ENCODE data around the gene ARL10. TPM values are rescaled to one million over a fixed set of nuclear protein-coding genes. Genes with fewer than 3 reads are reported as not detected.
A peak's percentile ranks its signal among the peaks of the same experiment; 100 is the strongest.

Gene ARL10
- total RNA-seq, 8 experiments from 2014 or later: 3.6 to 24.0 (median 15.4) TPM

GRCh38 chr5:176352116-176352878 is 13.0 kb upstream of the ARL10 start:
- no peaks in the 10 kb centered on the region for H3K4me1 ChIP-seq (replicated peaks in 1 of 2)
- H3K27ac ChIP-seq: no peak overlapping the region
- no peak overlapping the region for H3K4me3 ChIP-seq
- ATAC-seq (replicated peaks in 6 of 8): no peak
- WGBS, 10 experiments: 87 to 100% (median 99%) methylated on average over 1 to 5 of the region's 5 CpGs; no CpG with 5 or more reads in 2 of the 10 experiments
- in situ Hi-C loops (cut with MboI; ENCODE audit: low pct_unique_long_range_greater_than_20kb in 2 of 9, low sequenced_read_pairs in 9 of 9, unreplicated experiment in 9 of 9): no loop called here

DNA sequence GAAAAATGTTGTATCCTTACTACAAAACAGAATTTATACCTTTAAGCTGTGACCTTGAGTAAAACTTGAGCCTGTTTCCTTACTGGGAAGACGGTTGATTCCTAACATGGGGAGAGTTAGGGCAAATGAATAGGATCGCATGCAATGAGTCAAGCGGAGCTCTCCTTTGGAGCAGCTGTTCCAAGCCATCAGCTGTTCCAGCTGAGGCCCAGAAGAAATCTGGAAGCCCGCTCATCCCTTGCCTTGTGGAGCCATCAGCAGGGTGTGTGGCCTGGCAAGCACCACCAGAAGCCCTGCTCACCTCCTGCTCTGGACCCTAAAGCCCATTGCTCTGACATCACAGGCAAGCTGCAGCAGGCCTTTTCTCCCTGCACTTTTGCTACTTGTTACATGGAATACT is 11.8 kb upstream of the ARL10 start:
- no peaks in the 10 kb centered on the region for H3K4me1 ChIP-seq (replicated peaks in 1 of 2)
- H3K4me3 ChIP-seq: no peak overlapping the region
- H3K27ac ChIP-seq: no peak overlapping the region
- in situ Hi-C loops (cut with MboI; ENCODE audit: low pct_unique_long_range_greater_than_20kb in 2 of 9, low sequenced_read_pairs in 9 of 9, unreplicated experiment in 9 of 9): no loop called here
- no peak for ATAC-seq (replicated peaks in 6 of 8)
- WGBS, 10 experiments: 60 to 100% (median 94%) methylated on average over 1 to 4 of the region's 4 CpGs; no CpG with 5 or more reads in 1 of the 10 experiments

DNA sequence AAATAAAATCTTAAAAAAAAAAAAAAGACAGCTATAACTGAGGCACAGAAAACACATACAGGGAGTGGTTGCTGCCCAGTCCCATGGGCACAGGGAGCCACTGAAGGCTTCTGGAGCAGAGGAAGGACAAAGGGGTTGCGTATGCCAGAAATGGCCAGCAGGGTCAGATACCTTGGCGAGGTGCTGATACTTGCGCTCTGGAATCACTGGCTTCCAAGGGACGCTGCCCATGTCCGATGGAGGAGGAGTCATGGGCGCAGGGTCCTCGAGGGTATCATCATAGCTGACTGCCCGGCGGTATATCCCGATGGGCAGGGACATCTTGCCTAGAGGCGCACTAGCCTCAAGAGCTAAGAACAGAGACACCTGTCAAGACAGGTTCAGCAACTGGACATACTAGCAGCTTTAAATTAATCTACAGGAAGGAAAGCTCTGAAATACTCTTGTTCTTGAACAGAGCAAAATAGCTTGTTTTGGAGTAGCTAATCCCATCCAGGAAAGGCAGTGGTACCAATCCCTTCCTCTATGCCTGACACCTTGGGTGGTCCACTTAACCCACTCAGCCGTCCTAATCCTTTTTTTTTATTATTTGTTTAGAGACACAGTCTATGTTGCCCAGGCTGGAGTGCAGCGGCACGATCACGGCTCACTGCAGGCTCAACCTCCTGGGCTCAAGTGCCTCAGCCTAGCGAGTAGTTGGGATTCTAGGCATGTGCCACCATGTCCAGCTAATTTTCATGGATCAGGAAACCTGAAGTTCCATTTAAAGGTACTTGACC is 9.7 kb upstream of the ARL10 start:
- H3K4me3 ChIP-seq: no peak overlapping the region
- WGBS, 10 experiments: 87 to 100% (median 94%) methylated on average over 2 to 13 of the region's 16 CpGs; no CpG with 5 or more reads in 3 of the 10 experiments
- H3K27ac ChIP-seq: no peak overlapping the region
- ATAC-seq (replicated peaks in 6 of 8): no peak
- in situ Hi-C loops (cut with MboI; ENCODE audit: low pct_unique_long_range_greater_than_20kb in 2 of 9, low sequenced_read_pairs in 9 of 9, unreplicated experiment in 9 of 9): no loop called here
- H3K4me1 ChIP-seq (replicated peaks in 1 of 2): peaks cover 6 to 8% of the 10 kb centered on the region in 2 donors

DNA sequence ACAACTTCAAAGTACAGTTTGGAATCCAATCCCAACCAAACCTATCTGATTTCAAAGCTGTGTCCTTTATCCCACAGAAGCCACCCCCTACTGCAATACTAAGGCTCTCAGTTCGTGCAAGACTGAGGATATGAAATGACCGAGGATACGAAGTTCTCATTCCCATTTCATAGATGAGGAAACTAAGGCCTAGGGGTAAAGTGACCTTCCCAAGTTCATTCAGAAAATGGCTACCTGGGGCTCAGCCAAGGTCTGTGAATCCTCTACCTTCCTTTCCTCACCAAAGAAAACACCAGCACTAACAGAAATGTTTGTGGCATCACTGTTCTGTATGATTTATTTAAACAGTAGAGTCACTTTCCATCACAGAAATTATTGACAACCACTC is 9.1 kb upstream of the ARL10 start:
- no peak overlapping the region for H3K27ac ChIP-seq
- H3K4me3 ChIP-seq: no peak overlapping the region
- peaks cover 6 to 9% of the 10 kb centered on the region in 2 donors for H3K4me1 ChIP-seq (replicated peaks in 1 of 2)
- ATAC-seq (replicated peaks in 6 of 8): no peak
- WGBS, 10 experiments: 82 to 100% (median 100%) methylated on average over 1 to 3 of the region's 3 CpGs; no CpG with 5 or more reads in 3 of the 10 experiments
- in situ Hi-C loops (cut with MboI; ENCODE audit: low pct_unique_long_range_greater_than_20kb in 2 of 9, low sequenced_read_pairs in 9 of 9, unreplicated experiment in 9 of 9): no loop called here

GRCh38 chr5:176359658-176360057 is 5.6 kb upstream of the ARL10 start:
- H3K27ac ChIP-seq: no peak overlapping the region
- no peak for ATAC-seq (replicated peaks in 6 of 8)
- no peak overlapping the region for H3K4me3 ChIP-seq
- in situ Hi-C loops (cut with MboI; ENCODE audit: low pct_unique_long_range_greater_than_20kb in 2 of 9, low sequenced_read_pairs in 9 of 9, unreplicated experiment in 9 of 9): no loop called here
- peaks cover 6 to 9% of the 10 kb centered on the region in 2 donors for H3K4me1 ChIP-seq (replicated peaks in 1 of 2)
- 54 to 100% (median 94%) methylated on average over 1 to 4 of the region's 4 CpGs; no CpG with 5 or more reads in 1 of the 10 experiments for WGBS, 10 experiments

GRCh38 chr5:176360894-176361436 is 4.3 kb upstream of the ARL10 start:
- in situ Hi-C loops (cut with MboI; ENCODE audit: low pct_unique_long_range_greater_than_20kb in 2 of 9, low sequenced_read_pairs in 9 of 9, unreplicated experiment in 9 of 9): no loop called here
- Histone ChIP-seq H3K27ac (peak overlapping the region; percentile 70 to 91), H3K4me1 (replicated peaks in 1 of 2) (peaks cover 9 to 12% of the 10 kb centered on the region in 2 donors), H3K4me3 (peak overlapping the region; percentile 67 to 98 (median 72))
- ATAC-seq (replicated peaks in 6 of 8): no peak
- 0 to 30% (median 4%) methylated on average over 1 to 7 of the region's 27 CpGs; no CpG with 5 or more reads in 1 of the 10 experiments for WGBS, 10 experiments

DNA sequence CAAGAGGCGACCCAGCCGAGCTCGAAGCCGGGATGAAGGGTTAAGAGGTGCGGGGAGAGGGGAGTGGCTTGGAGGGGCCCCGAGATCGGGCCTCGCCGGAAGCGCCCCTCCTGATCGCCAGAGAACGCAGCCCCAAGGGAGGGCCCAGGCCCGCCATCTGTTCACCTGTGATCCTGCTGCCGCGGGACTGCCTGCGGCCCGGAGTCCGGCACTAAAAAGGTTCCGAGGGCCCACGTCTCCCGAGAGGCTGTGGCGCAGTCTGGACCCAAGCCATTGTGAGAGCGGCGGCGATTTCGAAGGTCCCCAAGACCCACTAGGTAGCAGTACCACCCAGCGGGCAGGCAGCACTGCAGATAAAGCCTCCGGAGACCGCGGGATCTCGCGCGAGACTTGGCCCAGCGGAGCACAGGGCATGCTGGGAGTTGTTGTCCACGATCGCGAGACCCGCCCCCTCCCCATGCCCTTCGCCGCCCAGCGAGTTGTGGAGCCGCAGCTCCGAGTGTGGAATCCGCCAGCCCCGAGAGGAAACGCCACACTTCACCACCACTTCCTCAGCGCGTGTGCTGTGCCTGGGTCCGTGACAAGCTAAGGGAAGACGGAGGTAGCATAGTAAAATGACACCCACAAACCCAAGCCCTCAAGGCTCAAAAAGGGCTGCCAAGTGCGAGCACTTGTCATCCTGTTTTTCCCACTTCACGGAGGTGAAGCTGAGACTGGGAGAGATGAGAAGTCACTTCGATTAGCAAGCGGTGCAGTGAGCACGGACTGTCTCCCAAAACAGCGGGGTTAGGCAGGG is 3.7 kb upstream of the ARL10 start, which contains the start of gene KIAA1191:
Gene KIAA1191 (minus strand): TSS at position 328 of the 796 bp plus-strand sequence. CDS start 2,256 bp downstream, outside the sequence.
- ATAC-seq (replicated peaks in 6 of 8): peak; percentile 71 to 90 (median 87)
- H3K4me1 ChIP-seq (replicated peaks in 1 of 2): peaks cover 15% of the 10 kb centered on the region in 2 donors
- 0 to 33% (median 3%) methylated on average over 1 to 19 of the region's 56 CpGs; no CpG with 5 or more reads in 4 of the 10 experiments for WGBS, 10 experiments
- peak within 1 kb of the TSS; percentile 70 to 91 for H3K27ac ChIP-seq
- peak within 1 kb of the TSS; percentile 67 to 98 (median 72) for H3K4me3 ChIP-seq
- in situ Hi-C loops (cut with MboI; ENCODE audit: low pct_unique_long_range_greater_than_20kb in 2 of 9, low sequenced_read_pairs in 9 of 9, unreplicated experiment in 9 of 9): no loop called here

DNA sequence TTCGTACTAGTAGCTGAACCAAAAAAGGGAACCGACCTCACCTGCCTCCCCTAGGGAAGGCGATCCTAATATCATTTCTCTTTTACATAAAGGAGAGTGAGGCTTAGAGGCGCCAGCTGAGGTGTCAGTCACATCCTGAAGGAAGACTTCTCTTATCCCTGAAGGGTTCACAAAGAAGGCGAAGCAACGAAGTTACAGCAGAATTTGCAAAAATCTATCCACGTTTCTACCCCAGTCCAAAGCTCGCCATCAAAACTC is 3.1 kb upstream of the ARL10 start:
- H3K4me1 ChIP-seq (replicated peaks in 1 of 2): peaks cover 15 to 17% of the 10 kb centered on the region in 2 donors
- no peak overlapping the region for H3K27ac ChIP-seq
- in situ Hi-C loops (cut with MboI; ENCODE audit: low pct_unique_long_range_greater_than_20kb in 2 of 9, low sequenced_read_pairs in 9 of 9, unreplicated experiment in 9 of 9): no loop called here
- peak overlapping the region in 4 of 5 donors; percentile 67 to 90 (median 71) for H3K4me3 ChIP-seq
- WGBS, 10 experiments: 56 to 100% (median 76%) methylated on average over 1 to 7 of the region's 8 CpGs; no CpG with 5 or more reads in 5 of the 10 experiments
- no peak for ATAC-seq (replicated peaks in 6 of 8)

- no peak for ATAC-seq (replicated peaks in 6 of 8)
- Histone ChIP-seq H3K4me3 (peak overlapping the region; percentile 63 to 93 (median 85)), H3K27ac (peak overlapping the region; percentile 34 to 74), H3K4me1 (replicated peaks in 1 of 2) (peaks cover 15 to 16% of the 10 kb centered on the region in 2 donors)
- in situ Hi-C loops (cut with MboI; ENCODE audit: low pct_unique_long_range_greater_than_20kb in 2 of 9, low sequenced_read_pairs in 9 of 9, unreplicated experiment in 9 of 9): no loop called here
- WGBS, 10 experiments: 0 to 40% (median 32%) methylated on average over 1 to 6 of the region's 28 CpGs; no CpG with 5 or more reads in 6 of the 10 experiments
These were observed 429 bp upstream of the ARL10 start for GRCh38 chr5:176364765-176365350.

DNA sequence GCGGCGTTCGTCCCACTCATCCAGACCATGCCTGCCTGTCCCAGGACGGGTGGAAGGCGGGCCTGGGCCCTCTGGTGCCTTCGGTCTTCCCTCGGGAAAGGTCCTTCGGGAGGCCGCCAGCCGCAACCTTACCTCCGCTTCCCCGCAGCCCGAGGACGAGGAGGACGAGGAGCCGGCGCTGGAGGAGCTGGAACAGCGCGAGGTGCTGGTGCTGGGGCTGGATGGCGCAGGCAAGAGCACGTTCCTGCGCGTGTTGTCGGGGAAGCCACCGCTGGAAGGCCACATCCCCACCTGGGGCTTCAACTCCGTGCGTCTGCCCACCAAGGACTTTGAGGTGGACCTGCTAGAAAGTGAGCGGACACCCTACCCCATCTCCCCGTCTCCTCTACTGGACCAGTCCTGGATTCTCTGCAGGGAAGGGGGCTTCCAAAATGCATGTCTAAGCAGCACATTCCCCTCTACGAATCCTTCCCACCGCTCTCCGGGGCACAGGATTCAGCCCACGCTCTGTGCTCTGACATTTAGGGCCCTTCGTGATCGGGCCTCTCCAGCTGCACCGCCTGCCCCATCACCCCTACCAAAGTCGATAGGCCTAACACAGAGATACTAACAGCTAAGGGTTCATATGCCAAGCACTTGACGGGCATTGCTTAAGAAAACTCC is 1.1 kb downstream of the ARL10 start:
- peak overlapping the region in 1 of 2 donors; percentile 74 for H3K27ac ChIP-seq
- no peak for ATAC-seq (replicated peaks in 6 of 8)
- 18 to 100% (median 65%) methylated on average over 2 to 14 of the region's 38 CpGs; no CpG with 5 or more reads in 4 of the 10 experiments for WGBS, 10 experiments
- peaks cover 7 to 9% of the 10 kb centered on the region in 2 donors for H3K4me1 ChIP-seq (replicated peaks in 1 of 2)
- in situ Hi-C loops (cut with MboI; ENCODE audit: low pct_unique_long_range_greater_than_20kb in 2 of 9, low sequenced_read_pairs in 9 of 9, unreplicated experiment in 9 of 9): no loop called here
- H3K4me3 ChIP-seq: peak overlapping the region; percentile 63 to 93 (median 85)

DNA sequence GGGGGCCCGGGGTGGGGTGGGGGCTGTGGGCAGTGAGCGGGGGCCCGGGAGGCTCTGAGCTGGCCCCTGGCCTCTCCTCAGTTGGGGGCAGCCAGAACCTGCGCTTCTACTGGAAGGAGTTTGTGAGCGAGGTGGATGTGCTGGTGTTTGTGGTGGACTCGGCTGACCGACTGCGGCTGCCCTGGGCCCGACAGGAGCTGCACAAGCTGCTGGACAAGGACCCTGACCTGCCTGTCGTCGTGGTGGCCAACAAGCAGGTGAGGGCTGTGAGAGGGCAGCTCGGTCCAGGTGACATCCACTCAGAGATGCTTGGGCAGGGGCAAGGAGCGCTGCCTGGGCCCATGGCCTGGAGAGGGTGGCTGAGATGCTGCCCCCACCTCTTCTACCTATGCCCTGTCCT is 3.4 kb downstream of the ARL10 start:
- Histone ChIP-seq H3K4me1 (replicated peaks in 1 of 2) (peaks cover 7 to 9% of the 10 kb centered on the region in 2 donors), H3K4me3 (no peak overlapping the region), H3K27ac (no peak overlapping the region)
- ATAC-seq (replicated peaks in 6 of 8): no peak
- in situ Hi-C loops (cut with MboI; ENCODE audit: low pct_unique_long_range_greater_than_20kb in 2 of 9, low sequenced_read_pairs in 9 of 9, unreplicated experiment in 9 of 9): no loop called here
- 95 to 100% (median 100%) methylated on average over 1 to 4 of the region's 13 CpGs; no CpG with 5 or more reads in 7 of the 10 experiments for WGBS, 10 experiments

All from motor neuron (in vitro differentiated cells).